Measurements from ENCODE around the gene DLGAP1.

DLGAP1 gene

GRCh38 chr18:4181882-4182568 lies 273.1 kb downstream of the DLGAP1 start:
- no peak for DNase-seq

DNA sequence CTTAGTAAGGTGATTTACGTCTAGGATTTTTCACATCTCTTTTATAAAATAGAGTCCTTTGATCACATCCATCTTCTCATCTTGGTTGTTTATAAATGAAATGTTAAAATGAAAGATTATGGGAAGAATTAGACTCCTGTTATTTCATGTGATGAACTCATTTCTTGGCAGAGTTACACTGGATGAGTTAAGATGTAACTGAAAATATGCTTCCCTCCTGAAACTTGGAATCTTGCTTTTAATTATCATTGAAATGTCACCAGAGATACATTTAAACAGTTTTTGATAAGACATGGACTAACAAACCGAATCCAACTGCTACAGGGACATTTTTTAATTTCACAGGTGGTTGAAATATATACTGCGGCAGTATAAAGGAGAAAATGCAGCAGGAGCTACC lies 274.0 kb downstream of the DLGAP1 start:
- no peak for DNase-seq

DNA sequence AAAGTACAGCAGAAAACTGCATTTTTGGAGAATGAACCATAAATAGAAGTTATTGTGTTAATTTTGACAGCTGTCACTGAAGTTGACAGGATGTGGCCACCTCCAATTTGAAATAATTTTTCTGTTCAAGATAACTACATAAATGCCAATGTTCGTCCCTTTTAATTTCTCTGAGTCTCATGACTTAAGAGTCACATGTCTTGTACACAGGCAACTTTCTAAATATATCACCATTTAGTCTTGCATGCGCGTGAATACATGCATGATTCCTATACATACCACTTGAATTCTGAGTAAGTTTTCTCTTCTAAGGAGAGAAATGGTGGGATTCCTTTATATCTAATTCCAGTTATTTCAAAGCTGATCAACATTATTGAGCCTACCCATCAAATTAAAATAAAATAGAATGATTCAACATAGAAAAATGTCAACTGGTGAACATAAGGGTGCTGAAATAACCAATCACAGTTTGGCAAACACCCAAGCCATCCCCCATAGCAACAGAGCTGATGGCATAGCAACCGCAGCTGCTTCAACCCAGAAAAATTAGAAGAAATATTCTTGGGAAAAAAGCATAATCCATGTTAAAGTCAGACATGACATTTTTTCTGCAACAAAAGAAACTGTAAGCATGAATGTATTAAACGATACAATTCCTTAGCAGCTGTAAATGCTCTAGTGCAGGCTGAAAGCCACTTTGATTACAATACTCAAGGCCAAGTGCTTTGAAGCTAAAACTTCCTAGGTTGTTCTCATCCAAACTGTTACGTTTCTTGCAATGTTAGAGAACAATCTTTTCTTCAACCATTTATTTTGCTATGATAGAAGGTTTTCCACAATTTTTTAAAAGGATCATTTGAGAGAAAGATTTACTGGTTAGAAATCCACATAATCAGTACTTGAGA lies 282.7 kb downstream of the DLGAP1 start:
- peak in 16 of 58 donors; percentile 2 to 32 (median 13) for DNase-seq

GRCh38 chr18:4157352-4157751 lies 297.8 kb downstream of the DLGAP1 start:
- no peak for DNase-seq

GRCh38 chr18:4146797-4147196 lies 308.3 kb downstream of the DLGAP1 start:
- DNase-seq = peak in 1 of 58 donors; percentile 17

DNA sequence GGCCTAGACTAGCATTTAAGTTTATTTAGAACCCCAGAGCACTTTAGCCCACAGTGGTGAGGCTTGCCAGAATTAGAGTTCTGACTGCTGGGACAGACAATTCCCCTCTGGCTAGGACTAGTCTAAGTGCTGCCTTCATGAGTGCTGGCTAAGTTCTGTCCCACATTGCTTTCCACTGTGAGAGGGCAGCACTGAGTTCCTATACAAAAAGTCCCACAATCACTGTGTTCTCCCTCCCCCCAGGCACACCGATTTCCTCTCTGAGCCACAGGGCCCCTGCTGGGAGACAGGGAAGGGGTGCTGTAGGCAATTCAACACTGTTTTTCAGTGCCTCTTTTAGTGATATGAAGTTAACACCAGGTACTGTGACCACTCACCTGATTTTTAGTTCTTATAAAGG lies 310.9 kb downstream of the DLGAP1 start:
- no peak for DNase-seq

DNA sequence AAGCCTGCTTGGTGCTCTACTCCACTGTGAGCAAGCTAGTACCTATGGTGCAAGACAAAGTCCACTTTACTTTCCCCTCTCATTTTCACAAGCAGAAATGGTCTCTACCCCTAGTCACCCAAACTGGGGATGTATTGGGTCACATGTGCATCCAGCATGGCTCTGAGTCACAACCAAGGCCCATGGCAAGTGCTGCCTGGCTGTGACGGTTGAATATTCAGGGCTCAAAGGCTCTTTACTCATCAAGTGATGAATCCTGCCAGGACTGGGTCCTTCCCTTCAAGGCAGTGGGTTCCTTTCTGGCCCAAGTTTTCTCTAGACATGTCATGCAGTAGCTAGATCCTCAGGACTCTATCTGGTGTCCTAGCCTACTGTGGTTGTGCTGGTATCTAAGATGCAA lies 311.5 kb downstream of the DLGAP1 start:
- DNase-seq = no peak

GRCh38 chr18:4142876-4143275 lies 312.2 kb downstream of the DLGAP1 start:
- DNase-seq = no peak

DNA sequence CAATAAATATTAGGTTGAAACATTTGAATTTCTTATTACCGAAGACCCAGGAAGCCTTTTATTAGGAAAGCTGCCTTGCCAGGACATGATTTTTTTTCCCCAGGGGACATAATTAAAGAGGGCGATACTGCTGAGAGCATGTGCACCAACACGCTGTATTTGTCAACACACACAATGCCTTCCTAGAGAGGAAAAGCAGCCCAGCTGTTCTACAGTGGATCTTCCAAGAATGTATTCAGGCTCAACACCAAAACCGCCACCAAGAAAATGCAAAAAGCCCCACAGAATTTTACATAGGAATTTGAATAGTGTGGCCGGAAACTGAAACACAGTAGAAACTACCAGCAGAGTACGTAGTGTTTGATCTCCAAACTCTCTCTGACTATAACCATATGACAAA lies 320.4 kb downstream of the DLGAP1 start:
- DNase-seq = no peak

- no peak for DNase-seq
These were observed 324.1 kb downstream of the DLGAP1 start for GRCh38 chr18:4130734-4131719.

DNA sequence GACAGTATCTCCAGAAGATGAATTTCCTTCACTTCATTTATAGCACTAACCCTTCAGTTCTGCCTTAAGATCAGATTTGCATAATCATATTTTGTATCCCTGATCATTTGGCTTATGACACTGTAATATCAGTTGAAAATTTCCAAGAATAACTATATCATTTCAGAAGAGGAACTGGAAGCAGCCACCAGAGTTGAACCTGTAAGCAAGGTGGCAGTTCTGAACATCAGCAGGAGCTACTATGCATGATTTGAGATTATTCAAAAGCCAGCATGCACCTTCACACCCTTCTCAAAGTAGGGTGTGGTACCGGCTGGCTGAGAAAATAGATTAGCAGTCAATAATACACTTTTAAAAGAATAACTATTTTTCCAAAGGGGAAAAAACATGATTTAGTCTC lies 328.2 kb downstream of the DLGAP1 start:
- DNase-seq = no peak

DNA sequence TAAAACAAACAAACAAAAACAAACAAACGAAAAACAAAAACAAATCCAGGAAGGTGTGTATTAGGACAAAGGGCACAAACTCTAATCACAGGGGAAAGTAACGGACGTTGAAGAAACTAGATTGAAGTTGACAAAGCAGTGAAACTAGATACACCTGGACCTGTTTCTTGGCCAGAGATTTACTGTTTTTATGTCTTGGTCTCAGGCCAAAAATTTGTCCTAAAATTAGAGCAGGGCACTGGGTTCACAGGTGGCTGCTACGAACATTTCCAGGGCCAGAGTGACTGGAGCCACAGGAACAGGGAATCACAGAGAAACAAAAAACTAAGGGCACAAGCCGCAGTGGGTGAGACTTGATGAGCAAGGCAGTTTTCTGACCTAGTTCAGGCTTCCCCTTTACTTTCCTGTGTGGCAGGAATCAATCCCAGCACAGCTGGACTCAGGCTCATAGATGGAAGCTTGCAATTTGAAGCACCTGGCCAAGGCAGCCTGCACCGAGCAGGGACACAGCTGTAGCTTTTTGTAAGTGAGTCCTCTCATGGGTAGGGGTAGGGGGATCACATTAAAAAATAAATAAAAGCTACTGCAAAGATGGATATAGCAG lies 329.4 kb downstream of the DLGAP1 start:
- DNase-seq = no peak

DNA sequence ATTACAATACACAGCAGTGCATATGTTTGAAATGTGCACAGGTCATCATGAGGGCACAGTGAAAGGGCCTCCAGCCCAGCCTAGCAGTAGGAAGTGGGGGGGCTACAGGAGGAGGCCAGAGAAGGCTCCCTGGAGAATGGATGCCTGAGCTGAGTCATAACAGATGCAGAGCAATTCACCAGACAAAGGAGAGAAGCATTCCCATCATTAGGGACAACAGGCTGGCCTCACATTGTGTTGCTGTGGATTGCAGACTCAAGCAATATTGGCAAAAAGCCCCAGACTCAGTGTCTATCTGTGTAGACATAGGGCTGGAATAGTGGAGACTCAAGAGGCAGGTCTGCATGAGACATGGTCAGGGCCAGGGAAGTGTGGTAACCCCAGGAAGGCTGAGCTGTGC lies 329.9 kb downstream of the DLGAP1 start:
- DNase-seq = peak in 1 of 58 donors; percentile 30

- DNase-seq = no peak
These were observed 335.3 kb downstream of the DLGAP1 start for GRCh38 chr18:4119813-4120212.

DNA sequence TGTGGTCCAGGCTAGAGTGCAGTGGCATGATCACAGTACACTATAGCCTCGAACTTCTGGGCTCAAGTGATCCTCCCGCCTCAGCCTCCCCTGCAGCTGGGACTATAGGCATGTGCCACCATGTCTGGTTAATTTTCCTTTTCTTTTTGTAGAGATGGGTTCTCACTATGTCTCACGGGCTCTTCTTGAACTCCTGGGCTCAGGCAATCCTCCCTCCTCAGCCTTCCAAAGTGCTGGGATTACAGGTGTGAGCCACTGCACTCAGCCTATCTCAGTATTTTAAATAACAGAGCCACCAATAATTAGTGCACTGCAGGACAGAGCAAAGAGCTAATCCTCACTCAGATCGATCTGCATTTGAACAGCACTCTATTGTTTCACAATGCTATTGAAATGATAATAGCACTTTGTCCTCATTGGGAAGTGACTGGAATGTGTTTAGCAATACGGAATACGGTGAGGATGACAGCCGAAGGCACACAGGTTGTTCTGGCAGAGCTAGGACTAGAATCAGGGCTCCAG lies 335.9 kb downstream of the DLGAP1 start:
- DNase-seq = no peak

GRCh38 chr18:4108016-4108415 lies 347.1 kb downstream of the DLGAP1 start:
- no peak for DNase-seq

- DNase-seq = peak in 2 of 58 donors; percentile 11 to 19
These were observed 348.0 kb downstream of the DLGAP1 start for GRCh38 chr18:4107049-4107467.

DNA sequence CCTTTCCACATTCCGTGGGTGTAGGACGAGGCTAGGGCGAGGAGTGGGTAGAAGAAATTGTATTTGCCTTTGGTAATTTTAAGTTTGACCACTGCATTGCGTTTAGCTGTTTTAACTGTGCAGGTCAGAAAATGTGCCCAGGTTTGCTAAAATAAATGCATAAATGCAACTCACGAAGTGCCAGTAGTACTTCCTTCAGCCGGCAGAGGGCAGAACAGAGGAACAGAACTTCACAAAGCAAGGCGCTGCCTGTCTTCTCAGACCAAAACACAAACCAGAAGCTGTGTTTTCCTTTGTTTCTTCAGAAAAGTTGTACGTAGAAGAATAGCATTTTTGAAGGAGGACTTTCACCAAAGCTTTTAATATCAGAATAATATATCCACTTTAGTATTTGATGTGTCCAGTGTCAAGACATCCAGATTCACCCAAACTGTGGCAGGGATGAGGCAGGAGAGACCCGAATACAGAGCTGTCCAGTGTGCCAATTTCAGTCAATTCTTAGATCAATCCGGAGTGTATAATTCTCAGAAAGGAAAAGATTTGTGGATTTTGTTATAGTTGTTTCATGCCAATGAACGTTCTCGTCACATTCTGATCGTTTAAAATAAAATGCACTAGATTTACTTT lies 348.6 kb downstream of the DLGAP1 start:
- peak in 49 of 58 donors; percentile 5 to 85 (median 43) for DNase-seq

GRCh38 chr18:4102901-4103300 lies 352.2 kb downstream of the DLGAP1 start:
- no peak for DNase-seq

DNA sequence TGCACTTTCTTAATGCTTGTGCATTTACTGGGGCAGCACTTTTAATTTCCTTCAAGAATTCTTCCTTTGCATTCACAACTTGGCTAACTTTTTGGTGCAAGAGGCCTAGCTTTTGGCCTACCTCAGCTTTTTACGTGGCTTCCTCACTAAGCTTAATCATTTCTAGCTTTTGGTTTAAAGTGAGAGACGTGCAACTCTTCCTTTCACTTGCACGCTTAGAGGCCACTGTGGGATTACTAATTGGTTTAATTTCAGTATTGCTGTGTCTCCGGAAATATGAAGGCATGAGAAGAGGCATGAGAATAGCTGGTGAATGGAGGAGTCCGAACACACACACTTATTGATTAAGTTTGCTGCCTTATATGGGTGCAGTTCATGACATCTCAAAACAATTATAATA lies 354.1 kb downstream of the DLGAP1 start:
- DNase-seq = no peak

All from anterior cingulate cortex (tissue), 58 donors.